H1 (cell line): ENCODE data around the gene CCDC136. TPM values are rescaled to one million over a fixed set of nuclear protein-coding genes. Genes with fewer than 3 reads are reported as not detected.

Source experiments
- CTCF ChIA-PET: fragments of 300-600 bp; sonication (Branson Sonifier 250); formaldehyde crosslinking; loops from one replicate; lab custom pipeline; 2021; ENCODE audit not compliant: partially characterized antibody; lab: Charles Lee
- POLR2A ChIA-PET: fragments of 300-600 bp; sonication (Branson Sonifier 250); formaldehyde crosslinking; loops from one replicate; lab custom pipeline; 2021; ENCODE audit warnings: inconsistent platforms; ENCODE audit not compliant: partially characterized antibody; lab: Charles Lee
- DNase-seq, 2 experiments: peaks; one replicate each; pipeline versions ENCODE4 v3.0.0 to v3.0.0-alpha.2; 2010 to 2022; ENCODE audit warnings: low spot score in 2 of 2, low read depth in 1 of 2, mixed read lengths in 1 of 2
- FAIRE-seq: peaks from 2 replicates; lab custom pipeline; 2011; peaks lifted over from hg19 to GRCh38; lab: Jason Lieb, UNC
- H2AFZ ChIP-seq: 2 replicates; pipeline ENCODE4 v1.8.1; 2012; ENCODE audit warnings: low read length, inconsistent platforms
- H2AK5ac ChIP-seq: 2 replicates; pipeline ENCODE4 v1.6.1; 2013; ENCODE audit warnings: low read depth, low read length
- H2BK120ac ChIP-seq: replicated peaks from 2 replicates; pipeline ENCODE3; 2013; ENCODE audit warnings: low read depth, low read length, inconsistent platforms
- H2BK12ac ChIP-seq: 2 replicates; pipeline ENCODE4 v1.6.1; 2013; ENCODE audit warnings: low read depth, low read length
- H2BK15ac ChIP-seq: 2 replicates; pipeline ENCODE4 v1.6.1; 2013; ENCODE audit warnings: low read length
- H2BK20ac ChIP-seq: 2 replicates; pipeline ENCODE4 v1.6.1; 2013; ENCODE audit warnings: low read length
- H2BK5ac ChIP-seq: 2 replicates; pipeline ENCODE4 v1.6.1; 2013; ENCODE audit warnings: low read depth, low read length
- H3K14ac ChIP-seq: 2 replicates; pipeline ENCODE4 v1.6.1; 2013; ENCODE audit warnings: inconsistent platforms; ENCODE audit not compliant: insufficient read length
- H3K18ac ChIP-seq: 2 replicates; pipeline ENCODE4 v1.6.1; 2013; ENCODE audit warnings: low read length; ENCODE audit errors: extremely low read depth
- H3K23ac ChIP-seq: 2 replicates; pipeline ENCODE4 v1.6.1; 2013; ENCODE audit warnings: inconsistent platforms; ENCODE audit not compliant: insufficient read length
- H3K23me2 ChIP-seq: 2 replicates; pipeline ENCODE4 v1.6.1; 2013; ENCODE audit warnings: low read depth, low read length
- H3K27ac ChIP-seq: 2 replicates; pipeline ENCODE4 v1.6.1; 2011; ENCODE audit warnings: low read depth, low read length, inconsistent platforms
- H3K27me3 ChIP-seq, 4 experiments: replicated peaks in 1 of 4; 1 replicate in 1 of 4; 2 replicates in 3 of 4; pipeline versions ENCODE4 v1.6.1 to v1.8.1; 2011 to 2013; ENCODE audit warnings: low read length in 3 of 4, mild to moderate bottlenecking in 3 of 4, inconsistent platforms in 2 of 4, mixed read lengths in 2 of 4, moderate library complexity in 1 of 4; ENCODE audit not compliant: control insufficient read depth in 3 of 4, insufficient read depth in 3 of 4; ENCODE audit errors: extremely low read depth in 1 of 4
- H3K36me3 ChIP-seq, 4 experiments: 2 replicates each; pipeline versions ENCODE4 v1.6.1 to v1.8.1; 2011 to 2013; ENCODE audit warnings: mild to moderate bottlenecking in 4 of 4, low read length in 3 of 4, moderate library complexity in 2 of 4, control low read depth in 1 of 4, inconsistent platforms in 1 of 4; ENCODE audit not compliant: insufficient read depth in 4 of 4, control insufficient read depth in 2 of 4
- H3K4ac ChIP-seq: replicated peaks from 2 replicates; pipeline ENCODE3; 2013; ENCODE audit warnings: low read length, low read depth, mixed read lengths, inconsistent platforms; ENCODE audit not compliant: insufficient read length
- H3K4me1 ChIP-seq, 4 experiments: replicated peaks in 1 of 4; 1 replicate in 1 of 4; 2 replicates in 3 of 4; pipeline versions ENCODE4 v1.6.1 to v1.8.1; 2011 to 2013; ENCODE audit warnings: low read length in 3 of 4, inconsistent platforms in 2 of 4, mixed read lengths in 1 of 4; ENCODE audit not compliant: insufficient read depth in 4 of 4, control insufficient read depth in 3 of 4
- H3K4me2 ChIP-seq, 2 experiments: 2 replicates each; pipeline versions ENCODE4 v1.6.1 to v1.8.1; 2011 to 2013; ENCODE audit warnings: low read depth in 2 of 2, low read length in 2 of 2, control low read depth in 1 of 2, inconsistent platforms in 1 of 2, mild to moderate bottlenecking in 1 of 2; ENCODE audit not compliant: insufficient read depth in 1 of 2
- H3K4me3 ChIP-seq, 4 experiments: fragments of 200-600, 300-600 bp in 1 of 4; sonication (generic), shearing (Covaris generic), sonication (Bioruptor Twin) in 1 of 4; 2 replicates each; pipeline versions ENCODE4 v1.5.1 to v1.8.1; 2011 to 2016; ENCODE audit warnings: low read length in 4 of 4, low read depth in 3 of 4, control low read depth in 2 of 4, inconsistent platforms in 2 of 4, mild to moderate bottlenecking in 2 of 4, mixed read lengths in 1 of 4, moderate library complexity in 1 of 4; ENCODE audit not compliant: insufficient read depth in 2 of 4; ENCODE audit errors: extremely low read depth in 1 of 4
- H3K56ac ChIP-seq: replicated peaks from 2 replicates; pipeline ENCODE3; 2013; ENCODE audit warnings: low read depth, mild to moderate bottlenecking, mixed read lengths, low read length, inconsistent platforms; ENCODE audit not compliant: insufficient read length
- H3K79me1 ChIP-seq: 2 replicates; pipeline ENCODE4 v1.6.1; 2013; ENCODE audit warnings: low read depth, low read length, control low read depth
- H3K79me2 ChIP-seq, 2 experiments: 2 replicates each; pipeline versions ENCODE4 v1.6.1 to v1.8.1; 2012 to 2013; ENCODE audit warnings: low read length in 2 of 2, mild to moderate bottlenecking in 2 of 2, inconsistent platforms in 1 of 2; ENCODE audit not compliant: insufficient read depth in 2 of 2, control insufficient read depth in 1 of 2
- H3K9ac ChIP-seq, 4 experiments: replicated peaks in 1 of 4; 1 replicate in 1 of 4; 2 replicates in 3 of 4; pipeline versions ENCODE4 v1.6.1 to v1.8.1; 2011 to 2013; ENCODE audit warnings: low read depth in 3 of 4, low read length in 3 of 4, control low read depth in 2 of 4, mild to moderate bottlenecking in 2 of 4, moderate library complexity in 2 of 4, inconsistent platforms in 1 of 4; ENCODE audit errors: extremely low read depth in 1 of 4
- H3K9me3 ChIP-seq, 2 experiments: 2 replicates each; pipeline versions ENCODE4 v1.6.1 to v1.8.1; 2012 to 2013; ENCODE audit warnings: mild to moderate bottlenecking in 2 of 2, moderate library complexity in 2 of 2, control low read depth in 1 of 2, inconsistent platforms in 1 of 2, low read depth in 1 of 2, low read length in 1 of 2, mixed read lengths in 1 of 2; ENCODE audit not compliant: insufficient read depth in 2 of 2
- H4K20me1 ChIP-seq, 2 experiments: replicated peaks in 1 of 2; 2 replicates each; pipeline versions ENCODE3 to v1.8.1; 2011 to 2013; ENCODE audit warnings: inconsistent platforms in 2 of 2, low read length in 2 of 2, mild to moderate bottlenecking in 1 of 2; ENCODE audit not compliant: insufficient read depth in 2 of 2, control insufficient read depth in 1 of 2
- H4K5ac ChIP-seq: 2 replicates; pipeline ENCODE4 v1.6.1; 2013; ENCODE audit warnings: low read length, low read depth, mixed read lengths, inconsistent platforms; ENCODE audit not compliant: insufficient read length
- H4K8ac ChIP-seq: 2 replicates; pipeline ENCODE4 v1.8.0; 2013; ENCODE audit warnings: mild to moderate bottlenecking, moderate library complexity, low read length, inconsistent platforms; ENCODE audit not compliant: insufficient read depth; ENCODE audit errors: extremely low read depth
- H4K91ac ChIP-seq: replicated peaks from 2 replicates; pipeline ENCODE3; 2013; ENCODE audit warnings: low read length, mixed read lengths, inconsistent platforms; ENCODE audit not compliant: insufficient read length
- ASH2L ChIP-seq: fragments of 200-600, 300-600 bp; sonication (generic); IDR thresholded peaks from one replicate; pipeline ENCODE4 v1.7.1; 2017; ENCODE audit warnings: low read length
- BCL11A ChIP-seq, 2 experiments: IDR thresholded peaks; one replicate each; pipeline ENCODE4 v1.6.1; 2011; ENCODE audit warnings: low read depth in 2 of 2, low read length in 2 of 2, mild to moderate bottlenecking in 2 of 2
- CBX8 ChIP-seq: fragments of 300-800, 300-1000 bp; sonication (generic); IDR thresholded peaks from 2 replicates; pipeline ENCODE4 v1.7.1; 2016; ENCODE audit warnings: low read depth, low read length, borderline replicate concordance
- E2F6 ChIP-seq: IDR thresholded peaks from 2 replicates; pipeline ENCODE4 v1.6.1; 2012; ENCODE audit warnings: inconsistent platforms
- HDAC6 ChIP-seq: IDR thresholded peaks from one replicate; pipeline ENCODE4 v1.7.1; 2012; ENCODE audit warnings: low read depth, mild to moderate bottlenecking, inconsistent platforms, low read length, moderate library complexity
- POU5F1 ChIP-seq: IDR thresholded peaks from 2 replicates; pipeline ENCODE4 v1.6.1; 2011; ENCODE audit warnings: low read depth, mild to moderate bottlenecking, low read length, moderate library complexity
- TCF12 ChIP-seq: IDR thresholded peaks from 2 replicates; pipeline ENCODE4 v1.6.1; 2011; ENCODE audit warnings: low read depth, mild to moderate bottlenecking, low read length
- WGBS, 2 experiments: shearing (Covaris generic) in 1 of 2; methylation state at CpG; one replicate each; pipeline versions ENCODE4 v1.1.6 to v1.1.7; 2013 to 2015; ENCODE audit warnings: low lambda C conversion rate in 2 of 2, mixed read lengths in 2 of 2, inconsistent platforms in 1 of 2, low coverage in 1 of 2, missing lambda C conversion rate in 1 of 2; ENCODE audit not compliant: insufficient replicate concordance in 2 of 2, insufficient coverage in 1 of 2, insufficient read length in 1 of 2; ENCODE audit errors: extremely low coverage in 1 of 2, missing lambda C conversion rate in 1 of 2; 5-methylcytosine and 5-hydroxymethylcytosine counted together
- polyA plus RNA-seq, 7 experiments: library from polyadenylated mRNA; depleted of rRNA in 3 of 7; stranded (reverse) in 5 of 7; unstranded in 2 of 7; fragments of >200 nt in 5 of 7; fragments of 200-250 nt in 2 of 7; gene quantifications; 1 replicate in 5 of 7; 2 replicates in 1 of 7; 4 replicates in 1 of 7; pipeline versions ENCODE4 v1.2.1 to v1.2.3, GENCODE V29; 2011 to 2013; ENCODE audit warnings: missing spikeins in 2 of 7, mixed read lengths in 2 of 7
- total RNA-seq: library from RNA; stranded (reverse); fragmentation: NEBNext Ultra II Directional; extraction: Animal tissue kit (Norgen Biotek cat#: 25700); gene quantifications from 2 replicates; pipeline ENCODE4 v1.2.1, GENCODE V29; 2021

The CCDC136 gene
- total and polyA plus RNA-seq, 2 of the 8 experiments (the other 6 are each of a cell fraction or from before 2014, with no cell fraction given): 35.6 to 47.7 TPM

- H4K8ac ChIP-seq: no peak overlapping the region; the same call in 1 of the 2 replicates
- H3K4me3 ChIP-seq: no peak overlapping the region
- H3K79me1 ChIP-seq: no peaks in the 10 kb centered on the region
- ChIA-PET CTCF (interaction anchor here (2.0 to 10.2 kb wide), 3 partner anchors 10 to 24 kb away, joined by 12 to 189 read pairs (median 148); no protein-coding TSS in a partner anchor), POLR2A (interaction anchor here (1.4 to 1.6 kb wide), 2 partner anchors 9 to 27 kb away, joined by 3 to 5 read pairs; no protein-coding TSS in a partner anchor)
- H3K4ac ChIP-seq: no peak overlapping the region
- no peak overlapping the region for H3K9ac ChIP-seq
- no peaks in the 10 kb centered on the region for H3K27me3 ChIP-seq
- no peak overlapping the region for H3K56ac ChIP-seq
- H3K23ac ChIP-seq: no peak overlapping the region
- no peak overlapping the region for H4K5ac ChIP-seq
- peaks cover 0 to under 1% of the 10 kb centered on the region in 2 experiments for H4K20me1 ChIP-seq
- H2BK20ac ChIP-seq: no peak overlapping the region
- 92% methylated on average over 16 of the region's 18 CpGs; no CpG with 5 or more reads in 1 of the 2 experiments for WGBS, 2 experiments
- no peaks in the 10 kb centered on the region for H3K79me2 ChIP-seq
- peaks cover 7% of the 10 kb centered on the region for H3K23me2 ChIP-seq
- no peaks in the 10 kb centered on the region for H3K9me3 ChIP-seq
- no peak overlapping the region for H2AK5ac ChIP-seq
- H2BK15ac ChIP-seq: no peak overlapping the region
- FAIRE-seq (no peak), DNase-seq (no peak)
- H3K4me1 ChIP-seq: peaks cover 0 to 11% (median 4%) of the 10 kb centered on the region in 4 experiments; a peak in 5 of 7 replicates
- H3K27ac ChIP-seq: no peak overlapping the region
- no peaks in the 10 kb centered on the region for H3K36me3 ChIP-seq
- no peak overlapping the region for H2BK5ac ChIP-seq
- no peak overlapping the region for H3K14ac ChIP-seq
- H2BK12ac ChIP-seq: no peak overlapping the region
- H3K4me2 ChIP-seq: no peak overlapping the region
- no peak overlapping the region for H3K18ac ChIP-seq
- no peak overlapping the region for H2BK120ac ChIP-seq
- TF ChIP-seq TCF12 (no peak), E2F6 (no peak), HDAC6 (no peak), POU5F1 (no peak), ASH2L (no peak), CBX8 (no peak), BCL11A (IDR thresholded peaks at IDR 0.05; ENCODE audit: low read depth in 2 of 2, low read length in 2 of 2) (no peak)
- no peak overlapping the region for H4K91ac ChIP-seq
- no peak overlapping the region for H2AFZ ChIP-seq
Observed at GRCh38 chr7:128858380-128859231, 66.8 kb downstream of the CCDC136 start.
